NCI-H69 (cell line): ENCODE data around the gene ARHGEF10L.

Experiments used
- DNase-seq: peaks from one replicate; lab custom pipeline; 2025; lab: John Stamatoyannopoulos, UW

ARHGEF10L gene

GRCh38 chr1:17546946-17547670 lies 7.6 kb downstream of the ARHGEF10L start:
- peak; percentile 22 for DNase-seq

GRCh38 chr1:17549384-17549783 lies 9.9 kb downstream of the ARHGEF10L start:
- DNase-seq = no peak

GRCh38 chr1:17550729-17551584 lies 11.5 kb downstream of the ARHGEF10L start:
- DNase-seq = peak; percentile 26

- peak; percentile 57 for DNase-seq
Measured at GRCh38 chr1:17551755-17552234, 12.3 kb downstream of the ARHGEF10L start.

DNA sequence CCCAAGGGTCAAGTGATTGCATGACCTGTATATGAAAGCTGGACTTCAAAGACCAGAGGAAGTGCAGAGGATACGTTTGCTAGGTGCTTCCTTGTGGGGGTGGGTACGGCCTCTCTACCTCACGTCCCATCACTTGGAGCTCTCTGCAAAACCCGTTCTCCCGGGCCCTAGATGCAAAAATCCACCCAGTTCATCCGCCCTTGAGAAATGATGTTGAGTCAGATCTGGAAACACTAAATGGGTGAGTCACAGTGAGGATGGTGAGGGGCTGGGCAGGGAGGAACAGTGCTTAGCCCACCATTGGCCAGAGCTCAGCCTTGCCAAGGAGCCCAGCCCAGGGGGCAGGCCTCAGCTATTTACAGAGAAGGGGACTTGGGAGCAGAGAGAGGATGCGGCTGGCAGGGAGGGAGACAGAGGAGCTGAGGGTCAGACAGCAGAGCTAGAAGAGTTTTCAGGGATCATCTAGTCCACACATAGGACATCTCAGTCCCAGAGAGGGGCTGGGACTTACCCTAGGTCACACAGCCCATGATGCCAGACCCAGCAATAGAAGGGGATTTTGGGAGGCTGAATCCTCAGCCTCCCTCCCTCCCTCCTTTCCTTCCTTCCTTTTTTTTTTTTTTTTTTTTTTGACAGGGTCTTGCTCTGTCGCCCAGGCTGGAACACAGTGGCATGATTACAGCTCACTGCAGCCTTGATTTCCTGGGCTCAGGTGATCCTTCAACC lies 14.6 kb downstream of the ARHGEF10L start:
- no peak for DNase-seq

- no peak for DNase-seq
Measured at GRCh38 chr1:17554954-17555353, 15.5 kb downstream of the ARHGEF10L start.

DNA sequence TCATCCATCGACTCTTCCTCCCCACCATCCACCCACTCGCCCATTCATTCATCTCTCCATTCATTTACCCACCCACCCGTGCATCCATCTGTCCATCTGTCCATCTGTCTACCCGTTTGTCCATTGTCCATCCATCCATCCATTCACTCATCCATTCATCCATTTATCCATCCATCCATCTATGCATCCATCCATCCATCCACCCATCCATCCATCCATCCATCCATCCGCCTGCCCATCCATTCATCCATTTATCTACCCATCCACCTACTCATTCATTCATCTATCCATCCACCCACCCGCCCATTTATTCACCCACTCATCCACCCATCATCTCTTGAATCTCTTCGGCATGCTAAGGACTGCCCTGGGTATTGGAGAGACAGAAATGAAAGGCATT lies 18.5 kb downstream of the ARHGEF10L start:
- DNase-seq = no peak

- no peak for DNase-seq
Measured at GRCh38 chr1:17558541-17558940, 19.0 kb downstream of the ARHGEF10L start.

- DNase-seq = no peak
Measured at GRCh38 chr1:17558954-17559614, 19.6 kb downstream of the ARHGEF10L start.

- DNase-seq = peak; percentile 21
Measured at GRCh38 chr1:17559615-17560419, 20.3 kb downstream of the ARHGEF10L start.

- no peak for DNase-seq
Measured at GRCh38 chr1:17561247-17561548, 21.7 kb downstream of the ARHGEF10L start.

- no peak for DNase-seq
Measured at GRCh38 chr1:17561561-17561985, 22.1 kb downstream of the ARHGEF10L start.

GRCh38 chr1:17562375-17562774 lies 22.9 kb downstream of the ARHGEF10L start:
- DNase-seq = no peak

DNA sequence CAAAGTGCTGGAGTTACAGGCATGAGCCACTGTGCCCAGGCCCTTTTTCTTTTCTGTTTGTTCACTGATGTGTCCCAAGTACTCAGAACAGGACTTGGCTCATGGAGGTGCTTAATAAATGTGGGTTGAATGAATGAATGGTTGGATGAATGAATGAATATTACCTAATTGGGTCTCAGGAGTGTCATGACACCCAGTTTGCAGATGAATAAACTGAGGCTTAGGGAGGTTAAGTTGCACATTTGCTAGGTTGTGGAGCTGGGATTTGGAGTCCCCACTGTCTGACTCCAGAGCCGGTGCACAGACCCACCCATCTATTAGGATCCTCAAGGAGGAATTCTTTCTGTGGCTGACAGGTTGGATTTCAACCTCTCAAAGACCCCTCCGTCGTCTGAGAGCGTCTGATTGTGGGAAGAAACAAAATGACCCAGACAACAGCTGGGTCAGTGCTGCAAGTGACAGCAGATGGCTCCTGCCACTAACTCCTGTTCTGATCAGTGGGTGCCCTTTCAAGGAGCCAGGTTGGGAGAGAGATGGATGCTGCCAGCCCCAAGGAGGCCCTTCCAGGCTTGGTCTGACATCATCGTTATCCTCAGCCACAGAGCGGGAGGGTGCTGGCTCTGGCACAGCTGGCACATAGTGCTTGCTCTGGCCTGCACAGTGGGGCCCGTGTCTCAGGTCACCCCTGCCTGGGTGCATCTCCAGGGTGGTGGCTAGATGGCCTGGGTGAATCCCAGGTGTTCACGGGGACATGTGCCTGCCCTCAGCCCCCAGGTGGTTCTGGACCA lies 24.2 kb downstream of the ARHGEF10L start:
- DNase-seq = peak; percentile 35

DNA sequence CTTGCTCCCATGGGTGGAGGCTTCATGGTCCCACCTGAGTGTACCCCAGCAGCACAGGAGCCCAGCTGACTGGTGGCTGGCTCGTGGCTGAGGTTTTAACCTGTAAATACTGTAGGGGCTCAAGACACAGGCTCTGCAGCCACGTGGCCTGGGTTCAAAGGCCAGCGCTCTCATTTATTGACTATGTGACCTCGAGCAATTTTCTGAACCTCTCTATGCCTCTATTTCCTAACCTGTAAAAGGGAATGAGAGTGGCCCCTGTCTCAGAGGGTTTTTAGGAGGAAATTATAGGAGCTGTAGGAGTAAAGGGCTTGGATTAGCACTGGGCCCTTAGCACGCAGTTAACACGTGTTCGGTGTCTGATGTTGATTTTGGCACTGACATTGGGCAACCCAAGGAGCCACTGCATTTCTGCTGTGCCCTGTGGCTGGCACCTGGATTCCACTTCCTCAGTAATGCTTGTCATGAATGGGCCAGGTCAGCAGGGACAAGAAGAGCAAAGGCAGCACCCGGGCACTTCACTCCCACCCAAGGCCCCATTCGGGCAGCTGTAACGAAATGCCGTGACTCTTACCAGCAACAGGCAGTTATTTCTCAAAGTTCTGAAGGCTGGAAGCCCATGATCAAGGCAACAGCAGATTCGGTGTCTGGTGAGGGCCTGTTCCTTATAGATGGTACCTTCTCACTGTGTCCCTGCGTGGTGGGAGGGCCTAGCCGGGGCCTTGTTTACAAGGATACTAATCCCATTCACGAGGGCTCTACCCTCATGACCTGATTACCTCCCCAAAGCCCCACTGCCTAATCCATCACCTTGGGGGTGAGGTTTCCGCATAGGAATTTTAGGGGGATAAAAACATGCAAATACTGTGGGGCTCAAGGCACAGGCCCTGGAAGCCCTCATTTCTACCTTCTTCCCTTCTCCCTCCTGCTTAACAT lies 25.2 kb downstream of the ARHGEF10L start:
- peak; percentile 37 for DNase-seq

GRCh38 chr1:17565461-17566252 lies 26.2 kb downstream of the ARHGEF10L start:
- peak; percentile 21 for DNase-seq

DNA sequence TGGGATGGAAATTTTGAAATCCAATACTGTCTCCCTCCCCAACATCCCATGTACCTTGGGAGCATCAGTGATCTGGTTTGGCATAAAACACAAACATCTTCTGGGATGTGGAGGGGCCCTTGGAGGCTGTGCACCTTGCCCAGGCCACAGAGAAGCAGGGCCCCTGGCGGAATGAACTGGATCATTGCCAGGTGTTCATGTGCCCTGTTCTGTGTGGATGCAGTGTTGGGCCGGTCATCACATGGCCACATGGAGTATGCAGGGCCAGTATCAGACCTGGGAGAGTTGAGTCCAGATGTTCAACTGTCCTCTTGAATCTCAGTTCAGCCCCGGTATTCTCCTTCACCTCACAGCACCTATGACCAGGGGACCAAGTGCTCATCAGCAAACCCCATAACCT lies 26.9 kb downstream of the ARHGEF10L start:
- no peak for DNase-seq

- no peak for DNase-seq
Measured at GRCh38 chr1:17566892-17567291, 27.4 kb downstream of the ARHGEF10L start.
